Heart right ventricle (tissue), 16 donors: Measurements from ENCODE around the gene TBXT. TPM values are rescaled to one million over a fixed set of nuclear protein-coding genes. Genes with fewer than 3 reads are reported as not detected.

Source experiments
- ATAC-seq, 8 donors: fragments of 200-7000 bp; cut with Tn5 transposase; one replicate each; pipeline ENCODE4 v1.9.1; 2020; ENCODE audit warnings: mild to moderate bottlenecking in 8 of 8, moderate library complexity in 8 of 8, moderate number of reproducible peaks in 1 of 8
- DNase-seq, 2 donors: peaks; one replicate each; pipeline ENCODE4 v3.0.0-alpha.2; 2020
- H3K27ac ChIP-seq, 10 donors: fragments of 200-600 bp; sonication (generic) in 2 of 10; one replicate each; pipeline versions ENCODE4 v1.5.0 to v1.8.0; 2020 to 2022; ENCODE audit warnings: mild to moderate bottlenecking in 3 of 10
- H3K27me3 ChIP-seq, 7 donors: fragments of 200-600 bp; one replicate each; pipeline ENCODE4 v1.8.0; 2021 to 2022; ENCODE audit warnings: mild to moderate bottlenecking in 2 of 7
- H3K36me3 ChIP-seq, 9 donors: fragments of 200-600 bp; sonication (generic) in 1 of 9; one replicate each; pipeline versions ENCODE4 v1.5.0 to v1.8.0; 2020 to 2022; ENCODE audit warnings: mild to moderate bottlenecking in 2 of 9
- H3K4me1 ChIP-seq, 9 donors: fragments of 200-600 bp; sonication (generic) in 1 of 9; one replicate each; pipeline versions ENCODE4 v1.5.0 to v1.8.0; 2020 to 2022; ENCODE audit warnings: mild to moderate bottlenecking in 4 of 9
- H3K4me3 ChIP-seq, 10 donors: fragments of 200-600 bp; sonication (generic) in 2 of 10; one replicate each; pipeline versions ENCODE4 v1.5.0 to v1.8.0; 2020 to 2022; ENCODE audit warnings: mild to moderate bottlenecking in 7 of 10, moderate library complexity in 2 of 10
- H3K9me3 ChIP-seq, 11 donors: fragments of 200-600 bp in 10 of 11; sonication (generic) in 2 of 11; one replicate each; pipeline versions ENCODE4 v1.5.0 to v1.8.0; 2013 to 2022; ENCODE audit warnings: mild to moderate bottlenecking in 2 of 11, control low read depth in 1 of 11, moderate library complexity in 1 of 11
- WGBS, 2 donors: extraction: QIAGEN DNeasy Blood & Tissue Kit; methylation state at CpG; one replicate each; pipeline ENCODE4 v1.1.7; 2013; ENCODE audit warnings: inconsistent platforms in 1 of 2; 5-methylcytosine and 5-hydroxymethylcytosine counted together
- intact Hi-C, 10 donors: fragments of 100-400 bp; cut with DNase I; formaldehyde crosslinking; loops; one replicate each; pipeline versions ENCODE4 v1.11.1 to v1.14.2; 2022
- polyA plus RNA-seq, 2 donors: library from polyadenylated mRNA; stranded (reverse); fragments of 200-250 nt; gene quantifications; one replicate each; pipeline ENCODE4 v1.2.3, GENCODE V29; 2013
- total RNA-seq, 10 donors: library from RNA; stranded (reverse); fragmentation: NEBNext Ultra II Directional in 3 of 10; extraction: Animal tissue kit (Norgen Biotek cat#: 25700) in 3 of 10; gene quantifications; one replicate each; pipeline versions ENCODE4 v1.2.1 to v1.2.4, GENCODE V29; 2021 to 2023
- TF ChIP-seq, protein P1 (sequence below), 9 donors: fragments of 200-600 bp; sonication (generic) in 2 of 9; IDR thresholded peaks; one replicate each; pipeline versions ENCODE4 v1.5.0 to v1.8.0; 2021 to 2022; ENCODE audit warnings: antibody characterized with exemption in 9 of 9, mild to moderate bottlenecking in 5 of 9, moderate library complexity in 1 of 9
- donor health status: Arrhythmogenic right ventricular cardiomyopathy.
- donor health status: ischemic (EF 13 %, LVEDD 7.1; RV severe dilation, severe dysfunction).
- donor health status: healthy with polysubstance abuse.
- donor health status: DM: no; HTN: yes; CAD: no.
- donor health status: DM: no; HTN: no; CAD: no.
- donor health status: ischemic (EF 25% LVEDD 6.9; RV normal size, moderate dysfunction).
- donor health status: ischemic (EF 25% LVEDD 5.7; RV mildly dilated, moderate dysfunction).
- donor health status: healthy.
- donor health status: DM: yes; HTN: yes; CAD: no.
- donor health status: Ischemic cardiomyopathy.
- donor health status: ischemic (EF 35%, LVEDD 5.7; RV mildly dilated, moderate dysfunction).
- donor health status: nonischemic (EF 11% LVEDD 7.7; RV severe dilation, severe dysfunction).
- donor health status: DM: yes; HTN: yes; CAD: no.
- donor health status: PGD.
- donor health status: ischemic (EF 29% LVEDD 5.4; RV normal size, mild dysfunction).
- donor health status: nonischemic (EF 23%, LVEDD 6.1; RV moderate dilation, normal function).

Gene TBXT
- total and polyA plus RNA-seq, 12 donors, result not detected

DNA sequence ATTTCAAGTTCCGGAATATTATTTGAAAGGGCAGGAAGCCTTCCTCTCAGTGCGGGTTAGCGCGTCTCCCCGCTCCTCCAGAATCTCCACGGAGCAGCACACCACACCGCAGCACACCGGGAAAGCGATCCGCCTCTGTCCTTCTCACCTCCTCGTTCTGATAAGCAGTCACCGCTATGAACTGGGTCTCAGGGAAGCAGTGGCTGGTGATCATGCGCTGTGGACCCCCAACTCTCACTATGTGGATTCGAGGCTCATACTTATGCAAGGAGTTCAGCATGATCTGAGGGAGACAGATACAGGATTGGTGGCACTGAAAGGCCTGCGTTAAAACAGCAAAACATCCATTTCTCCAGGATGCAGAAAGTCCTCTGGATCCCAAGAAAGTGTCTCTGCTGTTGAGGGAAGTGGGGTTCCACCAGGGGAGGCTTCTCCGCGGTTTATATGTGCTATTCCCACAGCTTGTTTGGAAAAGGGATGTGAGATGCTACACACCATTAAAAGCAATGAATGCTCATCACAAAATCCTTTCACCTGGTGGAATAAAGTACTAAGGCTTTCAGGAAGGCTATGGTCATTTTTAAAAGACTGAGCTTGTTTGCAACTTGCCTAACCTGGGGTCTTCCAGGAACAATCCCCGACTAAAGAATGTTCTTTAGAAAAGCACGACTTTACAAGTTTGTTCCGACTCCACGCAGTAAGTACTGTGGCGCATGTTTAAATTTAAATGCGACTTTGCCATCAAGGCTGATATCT lies 1.9 kb downstream of the TBXT start:
- Histone ChIP-seq H3K4me3 (no peak overlapping the region), H3K27ac (no peak overlapping the region), H3K9me3 (no peaks in the 10 kb centered on the region), H3K27me3 (peaks cover 29 to 98% (median 92%) of the 10 kb centered on the region in 7 donors), H3K4me1 (peaks cover 6 to 36% (median 28%) of the 10 kb centered on the region in 9 donors), H3K36me3 (no peaks in the 10 kb centered on the region)
- ATAC-seq (no peak), DNase-seq (no peak)
- TF ChIP-seq, protein P1, sequence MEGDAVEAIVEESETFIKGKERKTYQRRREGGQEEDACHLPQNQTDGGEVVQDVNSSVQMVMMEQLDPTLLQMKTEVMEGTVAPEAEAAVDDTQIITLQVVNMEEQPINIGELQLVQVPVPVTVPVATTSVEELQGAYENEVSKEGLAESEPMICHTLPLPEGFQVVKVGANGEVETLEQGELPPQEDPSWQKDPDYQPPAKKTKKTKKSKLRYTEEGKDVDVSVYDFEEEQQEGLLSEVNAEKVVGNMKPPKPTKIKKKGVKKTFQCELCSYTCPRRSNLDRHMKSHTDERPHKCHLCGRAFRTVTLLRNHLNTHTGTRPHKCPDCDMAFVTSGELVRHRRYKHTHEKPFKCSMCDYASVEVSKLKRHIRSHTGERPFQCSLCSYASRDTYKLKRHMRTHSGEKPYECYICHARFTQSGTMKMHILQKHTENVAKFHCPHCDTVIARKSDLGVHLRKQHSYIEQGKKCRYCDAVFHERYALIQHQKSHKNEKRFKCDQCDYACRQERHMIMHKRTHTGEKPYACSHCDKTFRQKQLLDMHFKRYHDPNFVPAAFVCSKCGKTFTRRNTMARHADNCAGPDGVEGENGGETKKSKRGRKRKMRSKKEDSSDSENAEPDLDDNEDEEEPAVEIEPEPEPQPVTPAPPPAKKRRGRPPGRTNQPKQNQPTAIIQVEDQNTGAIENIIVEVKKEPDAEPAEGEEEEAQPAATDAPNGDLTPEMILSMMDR (IDR thresholded peaks at IDR 0.05), result no peak
- 4 to 6% methylated on average over 23 of the region's 23 CpGs for WGBS, 2 donors
- intact Hi-C loops, result loop anchor here in 1 of 10 donors (10.0 kb wide), 1 partner anchor 239 kb away; no protein-coding TSS in a partner anchor

DNA sequence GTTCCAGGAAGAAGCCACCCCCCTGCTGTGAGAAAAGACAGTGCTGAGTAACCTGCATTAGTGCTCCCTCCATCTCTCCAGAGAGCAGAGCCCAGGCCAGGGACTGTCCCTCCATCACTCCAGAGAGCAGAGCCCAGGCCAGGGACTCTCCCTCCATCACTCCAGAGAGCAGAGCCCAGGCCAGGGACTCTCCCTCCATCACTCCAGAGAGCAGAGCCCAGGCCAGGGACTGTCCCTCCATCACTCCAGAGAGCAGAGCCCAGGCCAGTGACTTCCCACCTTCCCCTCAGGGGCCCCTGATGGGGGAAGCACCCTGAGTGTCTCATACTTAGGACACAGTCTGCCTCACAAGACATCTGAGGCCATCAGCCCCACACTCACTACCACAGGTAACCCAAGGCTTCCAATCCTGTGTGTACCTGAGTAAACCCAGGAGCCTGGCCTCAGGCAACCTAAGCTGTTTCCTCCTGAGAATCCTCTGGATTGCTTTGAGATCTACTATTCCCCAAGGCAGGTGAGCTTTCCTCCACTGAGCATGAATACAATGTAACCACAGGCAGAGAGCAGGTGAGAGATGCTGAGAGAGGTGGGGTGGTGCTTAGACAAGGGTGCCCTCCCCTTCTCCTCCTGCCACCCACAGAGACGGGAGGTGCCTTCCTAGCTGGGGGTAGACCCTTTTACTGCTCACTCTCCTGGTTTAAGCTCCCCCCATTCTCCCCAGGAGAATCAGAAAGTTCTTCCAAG lies 4.9 kb downstream of the TBXT start:
- TF ChIP-seq, protein P1 (IDR thresholded peaks at IDR 0.05), result no peak

DNA sequence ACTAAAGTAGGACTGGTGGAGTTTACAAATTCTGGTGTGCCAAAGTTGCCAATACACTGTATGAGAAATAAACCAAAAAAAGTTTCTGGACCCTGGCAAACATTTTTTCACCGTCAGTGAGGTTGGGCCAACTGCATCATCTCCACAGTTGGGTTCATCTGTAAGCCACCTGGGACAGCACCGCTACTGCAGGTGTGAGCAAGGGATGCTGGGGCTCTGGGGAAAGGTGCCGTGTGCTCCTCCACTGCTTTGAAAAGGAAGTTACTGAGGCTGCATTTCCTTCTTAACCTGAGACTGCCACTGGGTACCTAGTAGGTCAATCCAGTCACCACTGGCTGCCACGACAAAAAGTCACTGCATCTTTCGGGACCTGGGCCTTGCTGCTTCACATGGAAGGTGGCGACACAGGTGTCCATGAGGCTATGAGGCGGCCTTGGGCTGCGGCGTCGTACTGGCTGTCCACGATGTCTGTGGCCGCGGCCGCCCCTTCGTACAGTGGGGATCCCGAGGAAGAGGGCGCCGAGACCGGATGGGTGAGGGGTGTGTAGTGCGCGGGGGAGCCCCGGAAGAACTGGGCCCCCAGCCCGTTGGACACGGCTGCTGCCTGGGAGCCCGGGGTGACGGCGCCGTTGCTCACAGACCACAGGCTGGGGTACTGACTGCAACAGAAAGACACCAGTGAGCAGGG lies 9.6 kb downstream of the TBXT start:
- DNase-seq, result no peak
- intact Hi-C loops, result loop anchor here in 8 of 10 donors (5.0 to 10.0 kb wide), 4 partner anchors 224 to 247 kb away; partner anchors contain the start of gene MPC1 (in 1 of the 8)
- no peak for ATAC-seq
- WGBS, 2 donors, result 87% methylated on average over 28 of the region's 28 CpGs
- Histone ChIP-seq H3K36me3 (no peaks in the 10 kb centered on the region), H3K27me3 (peaks cover 0 to 57% (median 28%) of the 10 kb centered on the region in 7 donors), H3K27ac (no peak overlapping the region), H3K9me3 (no peaks in the 10 kb centered on the region), H3K4me1 (no peaks in the 10 kb centered on the region), H3K4me3 (no peak overlapping the region)
- TF ChIP-seq, protein P1 (IDR thresholded peaks at IDR 0.05), result no peak

More for the DNA sequence above, 4.9 kb downstream of the TBXT start:
- intact Hi-C loops, result loop anchor here in 1 of 10 donors (10.0 kb wide), 1 partner anchor 242 kb away; no protein-coding TSS in a partner anchor
- WGBS, 2 donors, result 50 to 56% methylated on average over 1 of the region's 1 CpG
- Histone ChIP-seq H3K9me3 (no peaks in the 10 kb centered on the region), H3K4me1 (peaks cover 6 to 18% (median 15%) of the 10 kb centered on the region in 9 donors), H3K4me3 (no peak overlapping the region), H3K27ac (no peak overlapping the region), H3K27me3 (peaks cover 17 to 90% (median 72%) of the 10 kb centered on the region in 7 donors), H3K36me3 (no peaks in the 10 kb centered on the region)
- DNase-seq, result no peak
- ATAC-seq, result peak in 1 of 8 donors; percentile 30

GRCh38 chr6:166156942-166157341 lies 10.7 kb downstream of the TBXT start:
- peaks cover 0 to 46% (median 17%) of the 10 kb centered on the region in 7 donors for H3K27me3 ChIP-seq
- H3K9me3 ChIP-seq, result no peaks in the 10 kb centered on the region
- DNase-seq (no peak), ATAC-seq (no peak)
- no peaks in the 10 kb centered on the region for H3K36me3 ChIP-seq
- WGBS, 2 donors, result 47 to 51% methylated on average over 7 of the region's 7 CpGs
- H3K27ac ChIP-seq, result no peak overlapping the region
- no peak overlapping the region for H3K4me3 ChIP-seq
- TF ChIP-seq, protein P1 (IDR thresholded peaks at IDR 0.05), result peak in 6 of 9 donors; percentile 34 to 55 (median 42)
- intact Hi-C loops, result loop anchor here in 8 of 10 donors (5.0 to 10.0 kb wide), 4 partner anchors 225 to 248 kb away; partner anchors contain the start of gene MPC1 (in 1 of the 8)
- no peaks in the 10 kb centered on the region for H3K4me1 ChIP-seq
